HepG2 (cell line): ENCODE data around the gene WBP1. TPM values are rescaled to one million over a fixed set of nuclear protein-coding genes. Genes with fewer than 3 reads are reported as not detected.
A peak's percentile ranks its signal among the peaks of the same experiment; 100 is the strongest.

Experiments
- AKAP8 ChIP-seq: sonication (generic); formaldehyde crosslinking; IDR thresholded peaks from 2 replicates; pipeline ENCODE4 v1.5.1; 2020; ENCODE audit warnings: mild to moderate bottlenecking, missing genetic modification reagents
- CHD4 ChIP-seq: fragments of 200-600 bp; sonication (generic); IDR thresholded peaks from 2 replicates; pipeline ENCODE4 v1.7.0; 2017; ENCODE audit warnings: mild to moderate bottlenecking, low read length, borderline replicate concordance
- CREM ChIP-seq, 2 experiments: sonication (generic) in 1 of 2; formaldehyde crosslinking in 1 of 2; IDR thresholded peaks; 2 replicates each; pipeline versions ENCODE4 v1.4.0 to v1.6.1; 2016 to 2020; ENCODE audit warnings: antibody characterized with exemption in 1 of 2, mild to moderate bottlenecking in 1 of 2, missing genetic modification reagents in 1 of 2
- EHMT2 ChIP-seq: fragments of 200-600 bp; sonication (generic); IDR thresholded peaks from 2 replicates; pipeline ENCODE4 v1.7.0; 2017; ENCODE audit warnings: antibody characterized with exemption, low read depth, low read length, borderline replicate concordance
- ELF3 ChIP-seq: IDR thresholded peaks from 2 replicates; pipeline ENCODE4 v1.6.1; 2016; ENCODE audit warnings: missing genetic modification reagents, missing compliant biosample characterization
- FOXA1 ChIP-seq, 2 experiments: fragments of 450-650 bp in 1 of 2; sonication (generic) in 1 of 2; formaldehyde crosslinking in 1 of 2; IDR thresholded peaks; 2 replicates each; pipeline versions ENCODE4 v1.4.0 to v1.6.1; 2016 to 2020; ENCODE audit warnings: missing genetic modification reagents in 1 of 2
- GABPB1 ChIP-seq: IDR thresholded peaks from 2 replicates; pipeline ENCODE4 v1.6.1; 2016; ENCODE audit warnings: mild to moderate bottlenecking, missing genetic modification reagents, moderate library complexity, missing compliant biosample characterization
- IKZF5 ChIP-seq: IDR thresholded peaks from 2 replicates; pipeline ENCODE4 v1.6.1; 2018; ENCODE audit warnings: missing genetic modification reagents, mild to moderate bottlenecking, missing compliant biosample characterization
- MYNN ChIP-seq: sonication (generic); formaldehyde crosslinking; IDR thresholded peaks from 2 replicates; pipeline ENCODE4 v1.4.0; 2020; ENCODE audit warnings: mild to moderate bottlenecking, low read depth, missing genetic modification reagents
- NFYC ChIP-seq: IDR thresholded peaks from 2 replicates; pipeline ENCODE4 v1.6.1; 2016; ENCODE audit warnings: missing genetic modification reagents, missing compliant biosample characterization
- ONECUT2 ChIP-seq: sonication (generic); formaldehyde crosslinking; IDR thresholded peaks from 2 replicates; pipeline ENCODE4 v1.4.0; 2020; ENCODE audit warnings: missing genetic modification reagents
- RORA ChIP-seq: sonication (generic); formaldehyde crosslinking; IDR thresholded peaks from 2 replicates; pipeline ENCODE4 v1.5.0; 2020; ENCODE audit warnings: mild to moderate bottlenecking, missing genetic modification reagents, moderate library complexity
- SMYD3 ChIP-seq: sonication (generic); formaldehyde crosslinking; IDR thresholded peaks from 2 replicates; pipeline ENCODE4 v1.8.1; 2023; ENCODE audit warnings: mild to moderate bottlenecking, missing genetic modification reagents
- TFAP4 ChIP-seq: sonication (generic); IDR thresholded peaks from 2 replicates; pipeline ENCODE4 v1.6.1; 2016; ENCODE audit warnings: low read depth, borderline replicate concordance
- ZFP36L2 ChIP-seq: sonication (generic); formaldehyde crosslinking; IDR thresholded peaks from 2 replicates; pipeline ENCODE4 v1.4.0; 2020; ENCODE audit warnings: missing genetic modification reagents
- ZNF180 ChIP-seq: sonication (generic); formaldehyde crosslinking; IDR thresholded peaks from 2 replicates; pipeline ENCODE4 v1.4.0; 2020; ENCODE audit warnings: low read depth, missing genetic modification reagents, borderline replicate concordance
- ZNF260 ChIP-seq: sonication (generic); formaldehyde crosslinking; IDR thresholded peaks from 2 replicates; pipeline ENCODE4 v1.4.0; 2020; ENCODE audit warnings: missing genetic modification reagents, low read depth, mild to moderate bottlenecking, borderline replicate concordance
- ZNF530 ChIP-seq: sonication (generic); formaldehyde crosslinking; IDR thresholded peaks from 2 replicates; pipeline ENCODE4 v1.5.0; 2020; ENCODE audit warnings: low read depth, mild to moderate bottlenecking, missing genetic modification reagents
- ZNF567 ChIP-seq: sonication (generic); formaldehyde crosslinking; IDR thresholded peaks from 2 replicates; pipeline ENCODE4 v1.8.1; 2023; ENCODE audit warnings: mild to moderate bottlenecking, missing genetic modification reagents, borderline replicate concordance
- ZZZ3 ChIP-seq: sonication (generic); formaldehyde crosslinking; IDR thresholded peaks from 2 replicates; pipeline ENCODE4 v1.4.0; 2020; ENCODE audit warnings: missing genetic modification reagents, mild to moderate bottlenecking, borderline replicate concordance
- polyA plus RNA-seq, 8 experiments: library from polyadenylated mRNA; depleted of rRNA in 3 of 8; stranded (reverse) in 7 of 8; unstranded in 1 of 8; fragments of >200 nt; fragmentation: Illumina TruSeq in 4 of 8; extraction: Trizol in 4 of 8; gene quantifications; 2 replicates each; pipeline versions ENCODE4 v1.2.1 to v1.2.3, GENCODE V29; 2011 to 2016; ENCODE audit warnings: low read depth in 4 of 8, missing spikeins in 1 of 8, mixed read lengths in 1 of 8; ENCODE audit not compliant: insufficient read depth in 1 of 8
- total RNA-seq, 5 experiments: library from RNA; depleted of rRNA; stranded (reverse); fragments of >200 nt; fragmentation: Illumina TruSeq; extraction: Trizol; gene quantifications; 2 replicates each; pipeline ENCODE4 v1.2.3, GENCODE V29; 2016; ENCODE audit warnings: low read depth in 1 of 5
- TF ChIP-seq, protein P1 (sequence below): sonication (generic); formaldehyde crosslinking; IDR thresholded peaks from 2 replicates; pipeline ENCODE4 v1.4.0; 2020; ENCODE audit warnings: missing genetic modification reagents, mild to moderate bottlenecking, borderline replicate concordance
- TF ChIP-seq, protein P2 (sequence below): sonication (generic); formaldehyde crosslinking; IDR thresholded peaks from 2 replicates; pipeline ENCODE4 v1.4.0; 2020; ENCODE audit warnings: missing genetic modification reagents

The WBP1 gene
- total and polyA plus RNA-seq, 2 of the 13 experiments (the other 11 are each of a cell fraction or from before 2014, with no cell fraction given) = 38.8 to 85.7 TPM

- TF ChIP-seq MYNN (CRISPR knock-in tag) (no peak), ZFP36L2 (CRISPR knock-in tag) (no peak), ZNF567 (CRISPR knock-in tag) (no peak), EHMT2 (no peak), GABPB1 (CRISPR knock-in tag) (no peak), NFYC (CRISPR knock-in tag) (no peak), IKZF5 (CRISPR knock-in tag) (no peak), RORA (CRISPR knock-in tag) (no peak), ELF3 (CRISPR knock-in tag) (no peak), CREM (IDR thresholded peaks at IDR 0.05) (no peak), CREM (CRISPR knock-in tag; IDR thresholded peaks at IDR 0.05) (no peak), ZNF180 (CRISPR knock-in tag) (no peak), FOXA1 (IDR thresholded peaks at IDR 0.05) (no peak), FOXA1 (CRISPR knock-in tag; IDR thresholded peaks at IDR 0.05) (0 out of 2 replicates have a peak, but pooled peaks have one; percentile 30), AKAP8 (CRISPR knock-in tag) (no peak), ZNF260 (CRISPR knock-in tag) (no peak), CHD4 (no peak), TFAP4 (peak; percentile 96), ZNF530 (CRISPR knock-in tag) (no peak), ZZZ3 (CRISPR knock-in tag) (no peak), ONECUT2 (CRISPR knock-in tag) (no peak), SMYD3 (CRISPR knock-in tag) (0 out of 2 replicates have a peak, but pooled peaks have one; percentile 47)
- TF ChIP-seq, protein P1, sequence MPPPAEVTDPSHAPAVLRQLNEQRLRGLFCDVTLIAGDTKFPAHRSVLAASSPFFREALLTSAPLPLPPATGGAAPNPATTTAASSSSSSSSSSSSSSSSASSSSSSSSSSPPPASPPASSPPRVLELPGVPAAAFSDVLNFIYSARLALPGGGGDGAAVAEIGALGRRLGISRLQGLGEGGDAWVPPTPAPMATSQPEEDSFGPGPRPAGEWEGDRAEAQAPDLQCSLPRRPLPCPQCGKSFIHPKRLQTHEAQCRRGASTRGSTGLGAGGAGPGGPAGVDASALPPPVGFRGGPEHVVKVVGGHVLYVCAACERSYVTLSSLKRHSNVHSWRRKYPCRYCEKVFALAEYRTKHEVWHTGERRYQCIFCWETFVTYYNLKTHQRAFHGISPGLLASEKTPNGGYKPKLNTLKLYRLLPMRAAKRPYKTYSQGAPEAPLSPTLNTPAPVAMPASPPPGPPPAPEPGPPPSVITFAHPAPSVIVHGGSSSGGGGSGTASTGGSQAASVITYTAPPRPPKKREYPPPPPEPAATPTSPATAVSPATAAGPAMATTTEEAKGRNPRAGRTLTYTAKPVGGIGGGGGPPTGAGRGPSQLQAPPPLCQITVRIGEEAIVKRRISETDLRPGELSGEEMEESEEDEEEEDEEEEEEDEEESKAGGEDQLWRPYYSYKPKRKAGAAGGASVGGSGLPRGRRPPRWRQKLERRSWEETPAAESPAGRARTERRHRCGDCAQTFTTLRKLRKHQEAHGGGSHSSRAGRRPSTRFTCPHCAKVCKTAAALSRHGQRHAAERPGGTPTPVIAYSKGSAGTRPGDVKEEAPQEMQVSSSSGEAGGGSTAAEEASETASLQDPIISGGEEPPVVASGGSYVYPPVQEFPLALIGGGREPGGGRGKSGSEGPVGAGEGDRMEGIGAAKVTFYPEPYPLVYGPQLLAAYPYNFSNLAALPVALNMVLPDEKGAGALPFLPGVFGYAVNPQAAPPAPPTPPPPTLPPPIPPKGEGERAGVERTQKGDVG (CRISPR knock-in tag) = no peak
- TF ChIP-seq, protein P2, sequence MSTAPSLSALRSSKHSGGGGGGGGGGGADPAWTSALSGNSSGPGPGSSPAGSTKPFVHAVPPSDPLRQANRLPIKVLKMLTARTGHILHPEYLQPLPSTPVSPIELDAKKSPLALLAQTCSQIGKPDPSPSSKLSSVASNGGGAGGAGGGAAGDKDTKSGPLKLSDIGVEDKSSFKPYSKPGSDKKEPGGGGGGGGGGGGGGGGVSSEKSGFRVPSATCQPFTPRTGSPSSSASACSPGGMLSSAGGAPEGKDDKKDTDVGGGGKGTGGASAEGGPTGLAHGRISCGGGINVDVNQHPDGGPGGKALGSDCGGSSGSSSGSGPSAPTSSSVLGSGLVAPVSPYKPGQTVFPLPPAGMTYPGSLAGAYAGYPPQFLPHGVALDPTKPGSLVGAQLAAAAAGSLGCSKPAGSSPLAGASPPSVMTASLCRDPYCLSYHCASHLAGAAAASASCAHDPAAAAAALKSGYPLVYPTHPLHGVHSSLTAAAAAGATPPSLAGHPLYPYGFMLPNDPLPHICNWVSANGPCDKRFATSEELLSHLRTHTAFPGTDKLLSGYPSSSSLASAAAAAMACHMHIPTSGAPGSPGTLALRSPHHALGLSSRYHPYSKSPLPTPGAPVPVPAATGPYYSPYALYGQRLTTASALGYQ (CRISPR knock-in tag) = no peak
Measured at GRCh38 chr2:74425523-74425922, 32.7 kb upstream of the WBP1 start (continued).
